ENCODE data around the gene JAZF1. TPM values are rescaled to one million over a fixed set of nuclear protein-coding genes. Genes with fewer than 3 reads are reported as not detected.

The JAZF1 gene
- total and polyA plus RNA-seq, 2 donors (not counting 1 experiment from before 2014, with no cell fraction given): 14.0 to 38.6 TPM

DNA sequence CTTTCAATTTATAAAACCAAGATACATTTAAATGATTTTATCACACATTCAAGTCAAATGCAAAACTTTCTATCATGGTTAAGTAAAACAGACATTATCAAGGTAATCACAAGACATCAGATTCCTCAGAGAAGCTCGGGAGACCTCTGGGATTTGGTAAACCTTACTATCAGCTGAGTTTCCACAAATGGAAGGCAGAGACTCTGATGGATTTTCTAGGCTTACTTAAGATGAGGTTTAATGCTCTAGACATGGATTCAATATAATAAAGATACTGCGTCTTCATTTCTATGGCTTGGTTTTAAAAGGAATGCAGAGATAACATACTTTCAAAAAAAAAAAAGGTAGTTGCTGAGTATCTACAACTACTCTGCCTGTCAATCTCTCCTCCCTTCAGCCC is 171.7 kb downstream of the JAZF1 start:
- no peak for ATAC-seq (ENCODE audit: low read depth)
- Mint-ChIP-seq H3K9me3 (ENCODE audit: insufficient read depth) (no peaks in the 10 kb centered on the region), H3K4me3 (no peak overlapping the region), H3K4me1 (peaks cover 50% of the 10 kb centered on the region), H3K27ac (no peak overlapping the region), H3K27me3 (no peaks in the 10 kb centered on the region)
- Histone ChIP-seq H4K20me1 (ENCODE audit: control insufficient read depth, insufficient read depth, low read length, poor library complexity, severe bottlenecking) (peaks cover 56% of the 10 kb centered on the region), H3K9ac (ENCODE audit: low read length) (no peak overlapping the region), H3K4me2 (replicated peaks; ENCODE audit: low read depth, low read length, poor library complexity, severe bottlenecking) (no peak overlapping the region), H3K4me3 (ENCODE audit: control extremely low read depth in 1 of 5, extremely low read depth in 1 of 5, insufficient read depth in 1 of 5, low read depth in 2 of 5, low read length in 4 of 5) (no peak overlapping the region), H3K9me3 (ENCODE audit: control extremely low read depth in 1 of 3, control insufficient read depth in 2 of 3, insufficient read depth in 1 of 3, low read length in 2 of 3) (no peaks in the 10 kb centered on the region), H2AFZ (ENCODE audit: insufficient read depth, low read depth, low read length, poor library complexity, severe bottlenecking) (no peak overlapping the region), H3K27ac (ENCODE audit: low read length in 2 of 2) (no peak overlapping the region), H3K4me1 (ENCODE audit: control insufficient read depth in 2 of 2, insufficient read depth in 2 of 2, low read length in 2 of 2) (no peaks in the 10 kb centered on the region), H3K27me3 (replicated peaks in 1 of 4; ENCODE audit: control extremely low read depth in 1 of 4, control insufficient read depth in 3 of 4, insufficient read depth in 4 of 4, low read length in 3 of 4) (no peaks in the 10 kb centered on the region), H3K79me2 (ENCODE audit: control insufficient read depth, insufficient read depth, low read length) (peaks cover 93% of the 10 kb centered on the region), H3K36me3 (replicated peaks in 1 of 2; ENCODE audit: control extremely low read depth in 1 of 2, control insufficient read depth in 1 of 2, extremely low read depth in 1 of 2, insufficient read depth in 2 of 2, low read length in 1 of 2) (peaks cover 0 to 4% of the 10 kb centered on the region in 2 experiments)
- ChIA-PET CTCF (interaction anchor here (1.6 kb wide), 1 partner anchor 12 kb away, joined by 4 read pairs; no protein-coding TSS in a partner anchor), POLR2A (no interaction called here)
- intact Hi-C loops (cut with micrococcal nuclease): no loop called here
- DNase-seq: no peak
- no peak for TF ChIP-seq EZH2 (IDR thresholded peaks at IDR 0.05; ENCODE audit: borderline replicate concordance, insufficient read depth, low read depth, low read length, poor library complexity, severe bottlenecking)
- TF ChIP-seq CTCF (IDR thresholded peaks at IDR 0.05): no peak
- WGBS (ENCODE audit: insufficient coverage): no CpG with 5 or more reads among the region's 2 CpGs

- Histone ChIP-seq H3K79me2 (ENCODE audit: control insufficient read depth, insufficient read depth, low read length) (peaks cover 93% of the 10 kb centered on the region), H3K27me3 (replicated peaks in 1 of 4; ENCODE audit: control extremely low read depth in 1 of 4, control insufficient read depth in 3 of 4, insufficient read depth in 4 of 4, low read length in 3 of 4) (no peaks in the 10 kb centered on the region), H3K4me2 (replicated peaks; ENCODE audit: low read depth, low read length, poor library complexity, severe bottlenecking) (no peak overlapping the region), H3K9ac (ENCODE audit: low read length) (no peak overlapping the region), H4K20me1 (ENCODE audit: control insufficient read depth, insufficient read depth, low read length, poor library complexity, severe bottlenecking) (peaks cover 56% of the 10 kb centered on the region), H3K4me1 (ENCODE audit: control insufficient read depth in 2 of 2, insufficient read depth in 2 of 2, low read length in 2 of 2) (no peaks in the 10 kb centered on the region), H3K36me3 (replicated peaks in 1 of 2; ENCODE audit: control extremely low read depth in 1 of 2, control insufficient read depth in 1 of 2, extremely low read depth in 1 of 2, insufficient read depth in 2 of 2, low read length in 1 of 2) (peaks cover 0 to 4% of the 10 kb centered on the region in 2 experiments), H3K4me3 (ENCODE audit: control extremely low read depth in 1 of 5, extremely low read depth in 1 of 5, insufficient read depth in 1 of 5, low read depth in 2 of 5, low read length in 4 of 5) (no peak overlapping the region), H2AFZ (ENCODE audit: insufficient read depth, low read depth, low read length, poor library complexity, severe bottlenecking) (no peak overlapping the region), H3K9me3 (ENCODE audit: control extremely low read depth in 1 of 3, control insufficient read depth in 2 of 3, insufficient read depth in 1 of 3, low read length in 2 of 3) (no peaks in the 10 kb centered on the region), H3K27ac (ENCODE audit: low read length in 2 of 2) (no peak overlapping the region)
- Mint-ChIP-seq H3K27ac (no peak overlapping the region), H3K27me3 (no peaks in the 10 kb centered on the region), H3K4me1 (peaks cover 49% of the 10 kb centered on the region), H3K9me3 (ENCODE audit: insufficient read depth) (no peaks in the 10 kb centered on the region), H3K4me3 (no peak overlapping the region)
- WGBS (ENCODE audit: insufficient coverage): 70% methylated on average over 2 of the region's 3 CpGs
- TF ChIP-seq CTCF (IDR thresholded peaks at IDR 0.05) (no peak), EZH2 (IDR thresholded peaks at IDR 0.05; ENCODE audit: borderline replicate concordance, insufficient read depth, low read depth, low read length, poor library complexity, severe bottlenecking) (no peak)
- POLR2A ChIA-PET: no interaction called here
- ATAC-seq (ENCODE audit: low read depth): no peak
- CTCF ChIA-PET: interaction anchor here (1.6 kb wide), 1 partner anchor 13 kb away, joined by 4 read pairs; no protein-coding TSS in a partner anchor
- intact Hi-C loops (cut with micrococcal nuclease): no loop called here
- DNase-seq: no peak
Observed at GRCh38 chr7:28008171-28008570, 172.4 kb downstream of the JAZF1 start.

Measured in B cell (primary cell).